NK-92 (cell line): Measurements from ENCODE around the gene HUNK.
"Not testable (repeated sequence)": the region's sequence is repeated elsewhere in the genome, so short reads cannot be mapped to it uniquely, and the experiment has no call there.

ENCODE experiments used
- DNase-seq: peaks from one replicate; lab custom pipeline; 2025; ENCODE audit not compliant: unreplicated experiment; lab: John Stamatoyannopoulos, UW

The HUNK gene

GRCh38 chr21:31872452-31873274 is at the start of gene HUNK:
TSS of gene HUNK (plus strand) at chr21:31873020. CDS start at chr21:31873675, 655 bp downstream.
- DNase-seq = no peak

- no peak for DNase-seq
Measured at GRCh38 chr21:31829736-31830472, 42.9 kb upstream of the HUNK start.

GRCh38 chr21:31830701-31831100 is 42.1 kb upstream of the HUNK start:
- DNase-seq = no peak

- DNase-seq = no peak
Measured at GRCh38 chr21:31837041-31837440, 35.8 kb upstream of the HUNK start.

GRCh38 chr21:31837618-31838390 is 35.0 kb upstream of the HUNK start:
- no peak for DNase-seq

GRCh38 chr21:31838586-31839355 is 34.0 kb upstream of the HUNK start:
- DNase-seq = no peak

- DNase-seq = no peak
Measured at GRCh38 chr21:31844206-31844605, 28.6 kb upstream of the HUNK start.

- no peak for DNase-seq
Measured at GRCh38 chr21:31845151-31845729, 27.6 kb upstream of the HUNK start.

- no peak for DNase-seq
Measured at GRCh38 chr21:31846690-31847089, 26.1 kb upstream of the HUNK start.

GRCh38 chr21:31847761-31848160 is 25.1 kb upstream of the HUNK start:
- DNase-seq = no peak

- DNase-seq = no peak
Measured at GRCh38 chr21:31848326-31848985, 24.4 kb upstream of the HUNK start.

- no peak for DNase-seq
Measured at GRCh38 chr21:31850886-31851285, 21.9 kb upstream of the HUNK start.

GRCh38 chr21:31855180-31855579 is 17.6 kb upstream of the HUNK start:
- no peak for DNase-seq

GRCh38 chr21:31857096-31857495 is 15.7 kb upstream of the HUNK start:
- no peak for DNase-seq

GRCh38 chr21:31857631-31858030 is 15.2 kb upstream of the HUNK start:
- not testable (repeated sequence) for DNase-seq

GRCh38 chr21:31860851-31861250 is 12.0 kb upstream of the HUNK start:
- no peak for DNase-seq

GRCh38 chr21:31862078-31862477 is 10.7 kb upstream of the HUNK start:
- no peak for DNase-seq

GRCh38 chr21:31865429-31865970 is 7.3 kb upstream of the HUNK start:
- no peak for DNase-seq

GRCh38 chr21:31866077-31866511 is 6.7 kb upstream of the HUNK start:
- DNase-seq = no peak

- DNase-seq = no peak
Measured at GRCh38 chr21:31869750-31870149, 3.1 kb upstream of the HUNK start.
